ENCODE results near the gene SCG3.

The SCG3 gene

GRCh38 chr15:51760805-51761204, 79.5 kb downstream of the SCG3 start:
- no peak for DNase-seq

DNA sequence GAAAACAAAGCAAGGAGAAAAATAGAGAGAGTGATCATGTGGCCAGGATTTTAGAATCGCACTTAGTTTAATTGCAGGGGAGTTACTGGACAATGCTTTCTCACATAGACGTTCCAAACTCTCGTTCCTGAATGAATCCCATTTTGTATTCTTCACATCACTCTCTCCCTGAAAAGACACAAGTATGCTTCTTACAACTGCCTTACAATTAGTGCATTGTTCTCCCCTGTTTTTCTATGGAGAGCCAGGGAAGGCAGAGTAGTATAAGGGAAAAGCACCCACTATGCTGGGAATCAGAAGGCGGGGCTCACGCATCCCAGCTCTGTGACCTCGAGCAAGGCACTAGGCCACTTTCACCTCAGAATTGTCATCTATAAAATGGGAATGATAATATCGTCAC, 84.4 kb downstream of the SCG3 start:
- no peak for DNase-seq

- DNase-seq = no peak
Observed at GRCh38 chr15:51766341-51766740, 85.0 kb downstream of the SCG3 start.

DNA sequence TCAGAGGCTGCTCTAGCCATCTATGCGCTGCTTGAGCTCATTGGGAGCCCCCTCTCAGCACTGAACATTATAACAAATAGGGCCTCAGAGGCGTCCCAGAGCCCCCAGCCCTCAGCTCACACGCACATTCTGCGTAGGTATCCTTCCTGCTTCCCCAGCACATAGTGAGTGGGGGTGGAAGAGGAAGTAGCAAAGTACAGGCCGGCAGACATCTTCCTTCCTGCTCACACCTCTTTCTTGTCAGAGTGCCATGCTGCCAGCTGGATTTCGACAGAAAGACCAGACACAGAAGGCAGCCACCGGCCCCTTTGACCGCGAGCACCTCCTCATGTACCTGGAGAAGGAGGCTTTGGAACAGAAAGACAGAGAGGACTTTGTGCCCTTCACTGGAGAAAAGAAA, 86.7 kb downstream of the SCG3 start:
- no peak for DNase-seq

Data from NCI-H1930 (cell line).